Activated T-cell treated with anti-CD3 and anti-CD28 coated beads for 24 hours (primary cell): Measurements from ENCODE around the gene METTL6.
"Not testable (repeated sequence)": the region's sequence is repeated elsewhere in the genome, so short reads cannot be mapped to it uniquely, and the experiment has no call there.

Experiments used
- DNase-seq: peaks from one replicate; pipeline ENCODE4 v3.0.0-alpha.2; 2020; ENCODE audit warnings: low read depth

Gene METTL6

DNA sequence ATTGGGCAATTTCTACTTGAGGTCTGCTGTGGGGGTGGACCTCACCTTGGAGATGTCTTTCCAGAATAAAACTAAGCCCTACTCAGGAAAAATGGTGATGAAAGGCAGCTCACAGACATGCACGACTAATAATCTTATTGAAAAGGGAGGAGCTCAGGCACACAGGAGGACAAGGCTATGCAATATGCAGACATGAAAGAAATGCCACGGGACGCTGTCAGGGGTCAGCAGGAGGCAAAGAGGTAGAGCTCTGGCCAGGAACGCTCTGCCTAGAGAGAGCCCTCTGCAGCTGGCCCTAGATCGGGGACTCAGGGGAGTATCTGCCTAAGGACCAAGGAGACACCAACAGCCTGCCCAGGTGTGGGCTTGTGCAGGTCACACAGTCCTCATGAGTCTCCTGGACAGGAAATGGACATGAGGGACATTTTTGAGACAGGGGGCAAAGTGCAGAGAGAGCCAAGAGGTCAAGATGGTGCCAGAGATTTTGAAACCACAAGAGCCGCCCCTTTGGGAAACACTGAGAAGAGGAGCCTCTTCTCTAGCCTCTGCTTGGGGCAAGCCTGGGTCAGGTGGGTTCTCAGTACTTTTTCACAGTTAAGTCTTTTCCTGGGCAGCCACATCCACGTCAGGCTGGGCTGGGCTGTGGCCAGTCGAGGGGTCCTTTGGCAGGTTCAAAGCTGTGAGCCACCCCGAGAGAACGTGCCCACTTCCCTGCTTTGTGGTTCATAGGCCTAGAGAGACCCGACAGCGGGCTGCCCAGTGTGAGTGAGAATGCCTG, 23.3 kb upstream of the METTL6 start:
- no peak for DNase-seq

DNA sequence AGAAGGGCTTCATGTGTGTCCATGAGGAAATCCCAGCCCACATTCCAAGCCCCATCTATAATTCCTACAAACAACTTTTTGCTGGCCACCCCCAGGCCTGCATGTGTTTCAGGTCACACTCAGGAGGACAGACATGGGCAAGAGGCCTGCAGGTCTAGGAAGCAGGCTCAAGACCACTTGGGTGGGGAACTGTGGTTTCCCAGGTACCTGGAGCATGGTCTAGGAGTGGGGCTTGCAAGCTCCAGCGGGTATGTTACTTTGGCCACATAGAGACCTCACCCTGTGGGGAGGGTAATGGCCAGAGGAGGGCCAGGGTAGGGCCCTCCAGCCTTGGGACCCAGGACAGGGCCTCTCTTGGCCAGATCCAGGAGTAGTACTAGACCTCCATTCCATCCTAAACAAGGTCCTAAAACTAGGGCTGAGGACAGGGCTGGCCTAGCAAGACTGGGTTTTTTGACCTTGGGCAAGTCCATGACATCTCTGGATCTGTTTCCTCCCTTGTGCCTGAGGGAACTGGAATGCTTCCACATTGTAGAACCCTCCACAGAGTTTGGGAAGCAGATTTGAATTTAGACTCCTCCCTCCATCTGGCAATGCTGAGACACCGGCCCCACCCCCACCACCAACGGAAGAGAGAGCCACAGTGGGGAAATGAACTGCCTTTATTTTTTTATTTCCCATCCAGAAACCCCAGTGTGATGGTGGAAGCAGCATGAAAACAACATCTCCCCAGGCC, 22.3 kb upstream of the METTL6 start:
- DNase-seq, result no peak

DNA sequence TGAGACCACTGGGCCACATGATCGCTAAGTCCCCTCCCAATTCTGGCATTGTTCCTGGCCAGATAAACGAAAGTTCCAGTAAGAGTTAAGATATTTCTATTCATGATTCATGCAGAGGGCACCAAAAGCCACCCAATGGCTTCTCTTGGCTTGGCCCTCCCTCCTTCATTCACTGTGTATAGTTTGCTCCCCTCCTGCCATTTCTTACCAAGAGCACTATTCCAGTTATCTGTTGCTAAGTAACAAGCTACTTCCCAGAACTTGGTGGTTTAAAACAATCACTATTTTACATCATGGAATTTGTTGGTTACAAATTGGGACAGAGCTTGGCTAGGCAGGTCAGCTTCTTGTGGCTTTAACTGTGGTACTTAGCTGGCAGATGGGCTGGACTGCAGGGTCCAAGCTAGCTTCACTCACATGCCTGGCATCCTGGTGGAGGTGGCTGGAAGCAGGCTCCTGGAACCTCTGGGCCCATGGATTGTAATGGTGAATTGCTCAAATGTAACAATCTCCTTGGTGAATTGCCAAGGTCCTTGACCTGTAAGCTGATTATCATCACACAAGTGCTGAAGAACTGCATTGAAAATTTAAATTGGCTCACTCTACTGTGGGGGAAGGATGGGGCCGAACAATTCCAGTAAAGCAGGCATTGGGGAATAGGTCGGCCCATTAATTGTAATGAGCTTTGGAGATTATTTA, 16.6 kb upstream of the METTL6 start:
- no peak for DNase-seq

DNA sequence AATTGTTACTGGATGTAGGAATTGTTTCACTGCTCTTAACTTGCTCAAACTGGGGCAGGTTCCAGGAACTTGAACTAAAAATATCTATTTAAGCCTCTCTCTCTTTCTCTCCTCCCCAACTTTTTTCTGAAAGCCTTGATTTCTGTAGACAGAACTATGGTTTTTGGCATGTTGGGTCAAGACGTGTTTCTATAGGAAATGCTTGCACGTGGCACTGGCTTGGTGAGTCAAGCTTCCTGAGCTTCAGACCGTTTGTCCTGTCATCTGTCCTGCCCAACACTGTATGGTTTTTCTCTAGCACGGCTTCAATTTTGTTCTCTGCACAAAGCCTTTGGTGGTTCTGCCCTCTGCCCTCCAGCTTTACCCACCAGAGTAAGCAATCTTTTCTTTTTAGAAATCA, 13.5 kb upstream of the METTL6 start:
- DNase-seq, result no peak

DNA sequence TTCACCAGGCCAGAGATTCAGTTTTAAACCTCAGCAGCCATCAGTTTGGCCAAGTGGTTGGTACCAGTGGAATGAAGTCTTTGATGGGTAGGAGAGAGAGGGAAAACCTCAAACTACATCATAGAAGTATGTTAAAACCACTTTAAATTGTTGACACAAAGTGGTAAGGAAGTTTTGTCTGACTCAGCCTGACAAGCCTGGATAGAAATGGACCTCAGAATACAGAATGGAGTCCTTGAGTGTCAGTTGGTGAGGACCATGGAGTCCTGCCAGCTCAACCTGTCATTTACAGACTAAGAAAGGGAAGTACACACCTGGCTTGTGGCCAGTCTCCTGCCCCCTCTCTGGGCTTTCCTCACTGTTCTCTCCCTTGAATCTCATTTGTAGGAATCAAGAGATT, 12.1 kb upstream of the METTL6 start:
- no peak for DNase-seq

DNA sequence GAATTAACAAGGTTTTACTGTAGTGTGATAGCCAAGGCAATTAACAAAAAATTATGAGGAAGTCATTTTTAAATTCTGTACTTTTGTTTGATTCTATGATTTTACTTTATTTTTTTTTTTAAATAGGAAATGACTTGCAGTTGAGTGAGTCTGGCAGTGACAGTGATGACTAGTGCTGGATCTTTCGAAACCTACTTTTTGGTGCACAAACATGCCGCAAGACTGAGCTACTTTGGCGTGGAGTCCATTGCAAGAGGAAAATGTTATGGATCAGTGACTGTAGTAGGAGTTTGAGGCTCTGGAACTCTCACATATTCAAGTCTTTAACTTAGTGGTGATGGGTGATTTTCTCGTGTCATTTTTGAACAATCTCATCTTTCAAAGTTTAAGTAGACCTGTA, 11.6 kb upstream of the METTL6 start:
- no peak for DNase-seq

DNA sequence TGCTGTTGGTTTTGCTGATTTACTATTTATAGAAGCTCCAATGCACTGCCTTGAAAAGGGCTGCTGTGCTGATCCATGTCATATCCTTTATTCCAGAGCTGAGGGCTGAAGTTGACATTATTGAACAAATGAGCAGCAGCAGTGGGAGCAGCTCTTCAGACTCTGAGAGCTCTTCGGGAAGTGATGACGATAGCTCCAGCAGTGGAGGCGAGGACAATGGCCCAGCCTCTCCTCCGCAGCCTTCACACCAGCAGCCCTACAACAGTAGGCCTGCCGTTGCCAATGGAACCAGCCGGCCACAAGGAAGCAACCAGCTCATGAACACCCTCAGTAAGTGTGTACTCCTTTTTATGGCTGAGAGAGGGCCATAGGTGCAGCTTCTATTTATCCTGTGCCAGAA, 8.9 kb upstream of the METTL6 start:
- no peak for DNase-seq

DNA sequence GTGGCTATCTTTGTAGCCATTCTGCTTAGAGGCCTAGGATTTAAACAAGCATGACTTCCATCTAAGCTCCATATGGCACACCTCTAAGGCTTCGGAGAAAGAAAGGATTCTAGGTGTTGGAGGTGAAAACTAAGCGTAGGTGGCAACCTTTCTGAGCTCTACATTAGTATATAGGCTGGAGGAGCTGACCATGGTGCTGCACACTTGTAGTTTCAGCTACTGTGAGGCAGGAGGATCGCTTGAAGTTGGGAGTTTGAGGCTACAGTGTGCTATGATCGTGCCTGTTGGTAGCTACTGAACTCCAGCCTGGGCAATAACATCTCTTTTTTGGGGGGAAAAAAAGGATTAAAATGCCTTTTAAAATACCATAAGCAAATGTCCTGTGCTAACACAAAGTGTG, 7.4 kb upstream of the METTL6 start:
- no peak for DNase-seq

DNA sequence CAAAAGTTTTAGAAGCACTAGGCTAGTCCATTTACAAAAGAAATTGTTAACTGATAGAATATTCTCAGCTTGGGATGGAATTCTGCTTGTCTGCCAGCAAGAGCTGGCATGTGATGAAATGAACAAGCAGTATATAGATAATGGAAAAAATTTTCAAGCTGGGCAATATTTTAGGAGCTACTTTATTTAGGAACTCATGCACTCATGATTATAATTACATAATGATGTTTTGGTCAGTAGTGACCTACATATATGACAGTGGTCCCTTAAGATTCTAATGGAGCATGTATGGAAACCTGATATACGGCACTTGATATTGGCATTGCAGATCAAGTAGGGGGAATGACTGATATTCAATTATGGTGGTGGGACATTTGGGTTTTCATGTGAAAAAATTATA, 6.2 kb upstream of the METTL6 start:
- no peak for DNase-seq

DNA sequence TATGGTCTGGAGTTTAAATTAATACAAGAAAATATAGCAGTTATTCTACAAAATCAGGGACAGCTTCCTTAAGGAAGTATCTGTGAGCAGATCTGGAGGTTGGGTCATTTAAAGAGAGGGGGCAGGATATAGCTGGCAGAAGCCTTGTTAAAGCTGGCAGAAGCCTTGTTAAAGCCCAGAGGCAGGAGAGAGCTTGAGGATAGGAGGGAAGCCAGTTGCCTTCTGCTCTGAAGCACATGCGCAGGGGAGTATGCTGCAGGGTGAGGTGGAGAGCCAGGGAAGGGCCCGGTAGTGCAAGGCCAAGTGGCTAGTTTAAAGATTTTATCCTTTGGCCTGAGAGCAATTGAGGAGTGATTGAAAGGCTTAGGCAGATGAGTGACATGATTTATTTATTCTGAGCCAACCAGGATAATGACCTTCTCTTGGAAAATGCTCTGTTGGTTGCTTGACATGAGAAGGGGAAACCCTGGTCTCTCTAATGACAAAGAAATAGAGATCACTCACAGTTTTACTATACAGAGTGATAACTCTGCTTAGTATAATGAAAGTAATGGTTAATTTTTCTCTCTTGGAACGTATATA, 4.0 kb upstream of the METTL6 start:
- DNase-seq, result no peak

DNA sequence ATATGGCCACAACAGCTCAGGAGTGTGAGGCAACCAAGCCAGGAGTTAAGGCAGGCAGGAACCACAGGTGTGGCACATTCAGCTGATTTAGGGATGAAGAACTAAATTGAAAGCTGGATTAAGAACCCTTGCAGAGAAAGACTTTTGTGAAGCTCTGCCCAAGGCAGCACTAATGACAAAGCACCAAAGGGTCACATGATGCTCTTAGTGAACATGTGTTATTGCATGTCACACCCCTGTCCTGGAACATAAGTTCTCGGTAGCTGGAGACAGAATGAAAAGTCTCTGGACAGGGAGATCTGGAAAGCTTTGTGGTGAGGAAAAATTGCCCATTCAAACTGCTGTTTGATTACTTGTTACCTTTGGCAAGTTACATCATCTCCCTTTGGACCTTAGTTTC, 3.3 kb upstream of the METTL6 start:
- DNase-seq, result no peak

DNA sequence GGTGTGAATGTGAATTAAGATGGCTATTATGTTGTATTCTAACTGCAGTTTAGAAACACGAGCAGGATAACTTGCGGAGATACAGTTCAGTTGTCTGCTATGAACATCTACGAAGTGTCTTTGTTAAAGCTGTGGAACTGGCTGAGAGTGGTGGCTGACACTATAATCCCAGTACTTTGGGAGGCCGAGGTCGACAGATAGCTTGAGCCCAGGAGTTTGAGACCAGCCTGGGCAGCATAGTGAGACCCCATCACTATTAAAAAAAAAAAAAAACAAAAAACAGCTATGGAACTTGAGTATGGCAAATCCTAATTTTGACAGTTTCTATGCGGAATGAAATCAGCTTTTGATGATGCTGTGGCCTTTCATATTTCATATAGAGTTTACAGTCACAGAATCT, 1.7 kb upstream of the METTL6 start:
- DNase-seq, result no peak

DNA sequence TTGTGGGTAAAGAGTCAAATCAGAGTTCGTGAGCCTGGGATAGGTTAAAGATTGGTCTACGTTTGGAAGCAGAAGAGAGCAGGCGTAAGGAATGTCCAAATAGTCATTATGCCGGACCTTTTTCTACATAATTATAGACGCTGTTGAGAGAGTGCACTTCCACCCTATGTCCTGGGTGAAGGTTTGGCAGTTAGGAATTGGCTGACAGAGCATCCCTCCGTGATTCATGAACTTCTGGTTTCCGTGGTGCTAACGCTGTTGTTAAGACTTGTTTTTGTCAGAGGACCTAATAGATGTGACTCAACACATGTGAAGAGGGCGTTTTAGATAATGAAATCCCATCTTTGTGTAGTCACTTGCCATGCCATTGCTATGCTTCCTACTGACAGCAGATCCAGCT, 1.2 kb upstream of the METTL6 start:
- no peak for DNase-seq

DNA sequence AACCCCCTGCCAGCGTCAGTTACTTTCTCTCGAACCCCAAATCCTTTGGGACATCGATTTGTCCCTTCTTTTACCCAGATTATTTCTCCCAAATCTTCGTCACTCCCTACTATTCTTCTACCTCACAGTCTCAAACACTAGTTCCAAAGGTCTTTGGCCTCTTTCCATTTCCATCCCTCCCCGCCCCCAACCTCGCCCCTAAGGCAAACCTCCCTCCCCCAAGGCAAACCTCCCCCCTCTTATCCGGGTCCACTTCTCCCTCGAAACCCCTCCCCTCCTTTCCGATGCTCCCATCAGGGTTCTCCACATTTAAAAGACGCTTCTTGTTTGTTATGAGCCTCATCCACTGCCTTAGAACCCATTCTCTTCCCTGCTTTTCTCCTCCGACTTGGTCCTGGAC, 637 bp upstream of the METTL6 start:
- no peak for DNase-seq

DNA sequence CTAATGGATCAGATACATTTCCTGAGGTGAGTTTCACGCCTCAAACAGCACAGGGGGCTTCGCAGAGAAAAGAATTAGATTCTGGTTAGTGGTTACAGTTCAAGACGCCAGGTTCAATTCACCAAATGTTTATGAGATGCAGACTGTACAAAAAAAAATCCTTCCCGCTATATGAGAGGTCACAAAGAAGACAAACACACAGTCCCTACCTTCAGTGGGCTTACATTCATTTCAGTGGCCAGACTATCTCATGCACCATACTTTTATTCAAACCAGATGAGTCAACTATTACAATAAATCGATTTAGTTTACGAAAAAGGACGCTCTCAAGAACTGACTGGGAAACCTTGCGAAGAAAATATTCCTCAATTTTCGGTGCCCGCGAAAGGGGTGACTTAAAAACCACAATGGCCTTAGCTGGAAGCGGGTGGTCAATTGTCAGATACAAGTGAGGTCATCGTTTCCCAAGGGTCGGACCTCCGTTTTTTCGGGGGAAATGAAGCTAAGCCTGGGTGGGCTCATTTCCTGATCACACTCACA, 695 bp downstream of the METTL6 start:
- DNase-seq, result no peak

DNA sequence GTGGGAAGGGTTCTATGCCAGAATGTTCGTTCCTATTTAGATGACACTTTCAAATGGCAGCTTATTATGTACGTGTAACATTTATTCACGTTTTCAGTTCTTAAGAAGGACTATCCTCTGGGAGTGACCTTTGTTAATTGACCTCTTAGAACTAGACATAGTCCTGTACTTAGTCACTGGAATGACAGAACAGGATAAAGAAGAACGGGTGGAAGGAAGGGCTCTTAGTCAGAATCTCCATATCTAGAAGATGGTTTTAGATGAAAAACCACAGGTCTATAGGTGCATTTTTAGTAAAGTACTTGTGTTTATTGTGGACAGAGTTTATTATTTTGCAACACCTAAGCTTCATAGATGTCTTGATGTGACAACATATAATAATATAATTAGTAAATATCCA, 6.5 kb downstream of the METTL6 start:
- no peak for DNase-seq

DNA sequence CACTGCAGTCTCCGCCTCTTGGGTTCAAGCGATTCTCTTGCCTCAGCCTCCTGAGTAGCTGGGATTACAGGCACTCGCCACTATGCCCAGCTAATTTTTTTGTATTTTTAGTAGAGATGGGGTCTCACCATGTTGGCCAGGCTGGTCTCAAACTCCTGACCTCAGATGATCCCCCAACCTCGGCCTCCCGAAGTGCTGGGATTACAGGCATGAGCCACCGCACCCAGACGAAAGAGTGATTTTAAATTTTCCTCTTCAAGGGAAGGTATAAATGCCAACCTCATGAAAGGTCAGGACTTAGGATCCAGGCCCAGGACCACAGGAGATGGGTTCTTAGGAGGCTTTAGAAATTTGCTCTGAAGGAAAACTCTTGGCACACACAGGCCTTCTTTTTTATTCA, 16.4 kb downstream of the METTL6 start:
- DNase-seq, result not testable (repeated sequence)

DNA sequence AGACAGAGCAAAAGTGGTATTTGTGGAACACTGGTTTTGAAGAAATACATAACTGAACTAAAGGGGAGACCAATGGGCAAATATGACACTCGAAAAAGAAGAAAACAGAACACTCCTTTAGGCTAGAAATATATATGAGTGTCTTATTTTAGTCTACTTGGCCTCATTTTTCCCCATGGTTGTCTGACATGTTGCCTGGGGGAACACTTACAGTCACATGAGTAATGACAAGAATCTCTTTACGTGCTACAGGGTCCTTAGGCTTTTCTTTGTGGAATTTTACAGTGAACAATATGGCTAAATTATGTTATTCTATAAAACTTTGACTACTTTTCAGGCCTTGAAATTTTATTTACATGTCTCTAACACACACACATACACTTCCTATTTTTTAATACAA, 17.6 kb downstream of the METTL6 start:
- DNase-seq, result no peak

DNA sequence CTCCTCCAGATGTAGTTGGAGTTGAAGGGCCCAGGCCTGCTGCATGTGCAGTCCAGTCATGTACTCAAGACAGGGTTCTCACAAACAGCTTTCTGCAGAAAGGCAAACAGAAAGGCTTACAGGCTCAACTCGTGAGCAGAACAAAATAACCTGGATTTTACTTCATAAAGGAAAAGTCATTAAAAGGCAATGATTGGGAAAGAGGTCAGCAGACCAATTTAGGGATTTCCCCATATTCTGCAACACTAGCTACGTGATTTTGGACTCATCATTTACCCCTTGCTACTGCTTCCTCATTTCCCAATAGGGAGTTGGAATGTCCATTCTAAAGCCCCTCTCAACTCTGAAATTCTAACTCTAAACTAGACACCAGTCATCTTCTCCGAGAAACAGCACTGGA, 18.1 kb downstream of the METTL6 start:
- DNase-seq, result no peak

DNA sequence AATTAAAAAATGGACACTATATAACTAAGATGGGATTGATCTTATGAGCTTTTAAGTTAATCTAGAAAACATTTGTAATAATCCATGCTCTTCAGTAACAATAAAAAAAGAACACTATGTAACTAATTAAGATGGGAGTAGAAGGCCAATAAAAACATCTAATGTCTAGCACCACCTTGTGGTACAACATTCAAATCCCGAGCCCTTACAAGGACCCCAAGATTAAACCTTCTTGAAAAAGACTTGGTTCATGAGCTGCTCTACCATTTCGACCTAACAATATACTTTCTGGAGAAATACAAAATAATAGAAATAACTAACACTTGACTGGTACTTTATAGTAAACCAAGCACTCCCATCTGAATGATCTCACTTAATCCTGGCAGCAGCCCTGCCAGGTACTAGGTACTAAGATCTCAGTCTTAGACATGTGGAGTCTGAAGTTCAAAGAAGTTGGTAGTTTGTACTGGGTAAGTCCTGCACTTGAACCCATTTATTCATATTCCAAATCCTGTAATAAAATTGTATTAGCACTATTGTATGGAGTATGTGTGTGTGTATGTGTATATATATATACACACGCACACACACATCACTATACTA, 21.8 kb downstream of the METTL6 start:
- DNase-seq, result no peak

DNA sequence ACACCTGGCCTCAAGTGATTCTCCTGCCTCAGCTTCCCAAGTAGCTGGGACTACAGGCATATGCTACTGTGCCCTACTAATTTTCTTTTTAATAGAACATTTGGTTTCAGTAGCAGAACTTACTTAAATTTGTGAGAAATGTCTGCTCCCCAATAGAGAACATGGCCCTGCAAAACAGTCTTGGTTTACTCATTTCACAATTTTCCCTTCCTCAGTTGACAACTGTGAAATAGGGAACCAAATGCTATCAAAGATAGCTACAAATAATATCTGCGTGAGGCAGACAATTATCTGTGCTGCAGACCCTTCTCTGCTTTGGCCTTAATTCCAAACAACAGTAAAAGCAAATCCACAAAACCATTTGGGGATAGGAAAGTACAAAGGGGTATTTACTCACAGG, 22.6 kb downstream of the METTL6 start:
- no peak for DNase-seq

DNA sequence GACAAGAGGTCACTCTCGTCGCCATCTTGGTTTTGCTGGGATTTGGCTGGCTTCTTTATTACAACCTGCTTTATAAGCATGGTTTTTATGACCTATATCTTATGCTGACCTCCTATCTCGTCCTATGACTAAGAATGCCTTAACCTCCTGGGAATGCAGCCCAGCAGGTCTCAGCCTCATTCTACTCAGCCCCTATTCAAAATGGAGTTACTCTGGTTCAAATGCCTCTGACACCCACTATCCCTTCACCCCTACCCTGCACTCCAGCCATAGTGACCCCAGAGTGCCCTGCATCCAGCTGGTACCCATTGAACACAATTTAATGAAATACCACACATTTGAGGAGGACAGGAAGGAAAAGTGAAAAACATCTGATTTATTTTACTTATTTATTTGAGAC, 23.4 kb downstream of the METTL6 start:
- no peak for DNase-seq
